ENCODE results near the gene LBH.

Gene LBH

DNA sequence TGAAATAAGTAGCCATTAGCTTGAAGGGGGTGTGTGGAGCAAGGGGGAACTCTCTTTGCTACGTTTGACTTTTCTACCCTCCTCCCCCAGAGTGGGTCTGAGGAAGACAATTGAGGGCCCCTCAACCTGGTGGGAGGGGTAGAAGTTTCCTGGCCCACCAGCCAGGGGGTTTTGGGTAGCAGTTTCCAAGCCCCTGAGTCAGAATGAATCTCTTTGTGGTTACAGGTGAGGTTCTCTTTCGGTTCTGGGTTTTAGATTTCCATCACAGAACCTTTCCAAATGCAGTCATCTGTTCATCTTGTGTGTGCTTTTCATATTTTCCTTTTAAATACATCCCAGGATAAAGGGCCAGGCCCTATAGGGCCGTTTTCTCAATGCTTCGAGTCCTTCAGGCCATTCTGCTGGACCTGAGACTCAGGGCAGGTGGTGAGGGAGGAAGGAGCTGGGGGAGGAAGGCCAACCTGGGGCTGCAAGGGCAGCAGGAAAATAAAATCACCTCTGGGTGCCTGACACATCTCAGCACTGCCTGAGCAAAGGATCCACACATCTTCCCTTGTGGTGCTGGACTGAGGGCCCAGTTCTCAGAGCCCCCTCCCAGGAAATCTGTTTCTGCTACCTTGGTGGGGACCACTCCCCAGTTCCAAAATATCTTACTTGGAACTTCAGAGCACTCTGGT, 4.7 kb downstream of the LBH start:
- peak; percentile 43 for DNase-seq (ENCODE audit: low read depth)

- no peak for DNase-seq (ENCODE audit: low read depth)
These were observed 5.4 kb downstream of the LBH start for GRCh38 chr2:30236591-30237238.

DNA sequence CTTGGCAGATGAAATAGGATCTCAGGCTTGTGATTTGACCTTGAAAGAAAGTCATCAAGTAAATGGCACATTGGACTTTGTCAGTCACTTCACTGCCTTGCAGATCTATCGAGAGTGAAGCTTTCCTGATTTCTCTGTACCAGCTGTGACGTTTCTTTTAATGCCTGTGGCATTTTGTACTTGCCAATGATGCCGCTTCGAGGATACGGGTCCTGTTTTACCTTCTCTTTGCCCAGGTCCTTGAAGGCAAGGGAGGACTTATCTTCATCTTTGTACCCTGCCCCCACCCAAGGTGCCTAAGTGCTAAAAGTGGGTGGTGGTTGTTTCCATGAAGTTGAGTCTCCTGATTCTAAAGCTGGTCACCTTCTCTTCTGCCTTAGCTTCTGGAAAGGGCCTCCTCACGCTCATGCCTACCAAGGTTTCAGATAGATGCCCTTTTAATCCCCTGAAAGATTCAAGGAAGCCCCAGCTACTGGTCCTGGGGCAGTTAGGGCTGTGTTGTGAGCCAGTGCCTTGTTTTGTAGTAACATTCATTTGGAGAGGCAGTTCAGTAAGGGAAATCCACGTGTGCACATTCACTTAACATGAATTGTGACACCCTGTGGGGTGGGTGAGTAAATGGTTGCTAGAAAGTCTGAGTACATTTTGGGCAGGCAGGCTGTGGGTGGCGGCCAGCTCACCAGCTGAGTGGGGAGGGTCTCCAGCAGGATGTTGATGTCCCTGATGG, 6.1 kb downstream of the LBH start:
- no peak for DNase-seq (ENCODE audit: low read depth)

- no peak for DNase-seq (ENCODE audit: low read depth)
These were observed 6.8 kb downstream of the LBH start for GRCh38 chr2:30237966-30238800.

GRCh38 chr2:30239308-30239985, 8.1 kb downstream of the LBH start:
- DNase-seq (ENCODE audit: low read depth) = peak; percentile 59

DNA sequence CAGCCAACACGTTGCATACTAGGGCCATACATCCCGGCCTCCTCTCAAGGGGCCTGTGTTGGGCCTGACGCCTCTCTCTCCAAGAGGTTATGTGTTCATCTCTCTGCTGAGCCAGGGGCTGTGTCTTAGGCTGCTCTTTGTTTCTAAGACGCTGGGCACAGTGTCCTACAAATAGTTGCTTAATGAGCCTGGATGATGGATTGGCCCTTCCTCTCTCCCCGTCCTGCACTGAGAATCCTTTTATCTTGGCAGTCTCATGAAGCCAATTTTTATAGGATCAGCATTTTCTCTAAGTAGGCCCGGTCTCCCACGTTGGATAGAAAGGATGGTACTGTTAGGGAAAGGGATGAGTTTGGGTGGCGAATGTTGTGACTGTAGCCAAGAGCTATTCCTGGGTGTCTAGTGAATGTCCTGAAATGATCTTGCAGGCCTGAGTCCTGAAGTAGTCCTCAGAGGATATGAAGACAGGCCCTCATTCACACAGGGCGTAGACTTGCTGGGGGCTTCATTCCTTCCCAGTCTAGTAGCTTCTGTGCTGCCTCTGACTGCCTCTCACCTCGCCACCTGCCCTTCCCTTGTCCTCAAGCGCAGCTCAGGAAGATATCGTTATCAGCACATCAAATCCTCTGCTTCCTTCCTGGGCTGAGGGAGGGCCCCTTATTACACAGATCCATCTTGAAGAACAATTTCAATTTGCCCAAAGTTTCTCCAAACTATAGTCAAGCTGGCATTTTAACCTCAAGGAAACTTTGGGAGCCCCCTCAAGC, 8.8 kb downstream of the LBH start:
- no peak for DNase-seq (ENCODE audit: low read depth)

GRCh38 chr2:30243231-30243630, 11.9 kb downstream of the LBH start:
- DNase-seq (ENCODE audit: low read depth) = no peak

DNA sequence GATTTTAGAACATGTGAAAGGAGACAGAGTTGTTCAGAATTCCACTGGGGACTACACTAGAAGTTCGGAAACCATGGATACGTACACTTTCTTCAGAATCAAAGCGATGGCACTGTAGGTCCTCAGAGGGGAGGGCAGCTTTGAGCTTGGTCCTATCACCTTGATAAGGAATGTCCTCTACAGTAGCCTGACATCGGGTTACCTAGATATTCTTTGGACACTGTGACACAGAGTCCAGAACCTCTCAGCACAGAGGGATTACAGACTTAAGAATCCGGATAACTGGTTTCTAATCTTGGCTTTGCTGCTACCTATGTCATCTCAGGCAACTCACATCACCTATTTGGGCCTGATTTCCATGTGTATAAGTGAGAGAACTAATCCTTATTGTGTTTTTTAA, 14.0 kb downstream of the LBH start:
- no peak for DNase-seq (ENCODE audit: low read depth)

- no peak for DNase-seq (ENCODE audit: low read depth)
These were observed 17.5 kb downstream of the LBH start for GRCh38 chr2:30248791-30249190.

GRCh38 chr2:30249354-30249753, 18.0 kb downstream of the LBH start:
- DNase-seq (ENCODE audit: low read depth) = no peak

DNA sequence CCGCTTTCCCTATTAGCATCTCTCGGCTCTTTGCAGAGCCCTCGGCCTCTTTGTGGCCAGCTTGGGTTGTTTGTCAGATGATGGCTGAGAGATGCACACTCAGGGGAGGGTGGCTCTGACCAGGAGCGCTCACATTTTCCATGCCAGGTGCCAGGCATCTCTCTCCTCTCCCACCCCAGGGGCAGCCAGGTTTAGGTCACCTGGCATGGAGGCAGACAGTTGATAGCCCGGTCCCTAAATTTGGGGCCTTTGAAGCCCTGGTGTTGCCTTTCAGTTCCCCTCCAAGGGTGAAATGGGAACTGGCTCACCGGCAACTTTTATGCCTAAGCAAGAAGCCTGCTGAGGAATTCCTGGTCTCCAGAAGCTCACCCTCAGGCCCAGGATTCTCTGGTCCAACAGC, 19.1 kb downstream of the LBH start:
- DNase-seq (ENCODE audit: low read depth) = no peak

GRCh38 chr2:30252723-30253701, 21.7 kb downstream of the LBH start:
- peak; percentile 55 for DNase-seq (ENCODE audit: low read depth)

DNA sequence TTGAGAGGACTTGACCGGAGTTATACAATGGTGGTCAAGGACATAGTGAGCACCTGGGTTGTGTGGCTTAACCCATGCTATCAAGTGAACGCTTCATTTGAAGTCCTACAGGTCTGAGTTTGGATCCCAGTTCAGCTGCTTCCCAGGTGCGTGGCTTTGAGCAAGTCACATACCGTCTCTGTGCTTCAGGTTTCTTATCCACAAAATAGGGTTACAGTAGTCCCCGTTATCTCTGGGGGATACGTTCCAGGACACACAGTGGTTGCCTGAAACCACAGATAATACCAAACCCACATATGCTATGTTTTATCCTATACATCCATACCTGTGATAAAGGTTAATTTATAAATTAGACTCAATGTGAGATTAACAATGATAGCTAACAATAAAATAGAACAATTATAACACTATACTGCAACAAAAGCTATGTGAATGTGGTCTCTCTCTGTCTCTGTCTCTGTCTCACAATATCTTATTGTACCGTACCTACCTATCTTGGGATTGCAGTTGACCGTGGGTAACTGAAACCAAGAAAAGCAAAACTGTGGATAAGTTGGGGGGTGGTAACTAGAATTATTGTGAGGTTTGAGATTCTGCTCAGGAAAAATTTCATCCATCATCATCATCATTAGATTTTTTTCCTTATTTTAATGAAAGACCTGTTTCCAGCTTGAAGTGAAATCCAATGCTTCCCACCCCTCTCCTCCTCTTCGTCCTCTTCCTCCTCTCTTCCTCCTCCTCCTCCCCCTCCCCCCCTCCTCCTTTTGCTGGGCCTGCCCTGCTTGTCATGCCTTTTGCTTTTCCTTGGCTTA, 22.7 kb downstream of the LBH start:
- no peak for DNase-seq (ENCODE audit: low read depth)

- no peak for DNase-seq (ENCODE audit: low read depth)
These were observed 23.3 kb downstream of the LBH start for GRCh38 chr2:30254685-30255001.

- DNase-seq (ENCODE audit: low read depth) = no peak
These were observed 23.7 kb downstream of the LBH start for GRCh38 chr2:30255026-30255425.

- DNase-seq (ENCODE audit: low read depth) = no peak
These were observed 24.4 kb downstream of the LBH start for GRCh38 chr2:30255466-30256408.

DNA sequence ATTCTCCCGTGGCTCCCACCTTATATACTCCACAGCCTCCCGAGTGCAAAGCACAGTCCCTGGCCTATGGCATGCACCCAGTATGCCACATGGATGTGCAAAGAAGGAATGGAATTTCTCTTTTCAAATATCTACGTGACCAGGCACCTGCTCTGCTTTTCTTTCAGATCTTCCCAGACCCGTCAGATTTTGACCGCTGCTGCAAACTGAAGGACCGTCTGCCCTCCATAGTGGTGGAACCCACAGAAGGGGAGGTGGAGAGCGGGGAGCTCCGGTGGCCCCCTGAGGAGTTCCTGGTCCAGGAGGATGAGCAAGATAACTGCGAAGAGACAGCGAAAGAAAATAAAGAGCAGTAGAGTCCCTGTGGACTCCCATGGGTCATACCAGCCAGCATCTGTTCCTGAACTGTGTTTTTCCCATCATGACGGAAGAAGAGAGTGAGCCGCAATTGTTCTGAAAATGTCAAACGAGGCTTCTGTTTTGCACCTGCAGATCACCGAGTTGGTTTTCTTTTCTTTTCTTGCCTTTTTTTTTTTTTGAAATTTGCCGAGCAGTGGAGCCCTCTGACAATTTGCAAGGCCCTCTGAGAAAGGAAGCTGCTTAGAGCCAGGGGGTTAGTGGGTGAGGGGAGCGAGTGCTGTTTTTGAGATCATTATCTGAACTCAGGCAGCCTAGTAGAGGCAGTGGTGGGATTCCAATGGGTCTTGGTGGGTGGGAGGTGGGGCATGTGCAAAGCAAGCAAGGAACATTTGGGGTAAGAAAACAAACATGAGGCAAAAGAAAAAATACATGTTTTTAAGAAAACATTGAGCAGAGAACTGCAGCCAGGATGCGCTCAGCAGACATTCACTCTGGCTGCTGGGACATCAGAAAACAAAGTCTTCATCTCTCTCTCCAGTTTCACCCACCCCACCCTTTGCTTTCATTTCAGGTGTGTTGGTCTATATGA, 26.2 kb downstream of the LBH start:
- DNase-seq (ENCODE audit: low read depth) = no peak

All from activated T-helper 9 cell treated with anti-CD3 and anti-CD28 coated beads, Interleukin-2, amount 50 U/mL, for 16 hours (primary cell).